ENCODE measurements around the gene SEMA3D. TPM values are rescaled to one million over a fixed set of nuclear protein-coding genes. Genes with fewer than 3 reads are reported as not detected.
A peak's percentile ranks its signal among the peaks of the same experiment; 100 is the strongest.
"Not testable (repeated sequence)": the region's sequence is repeated elsewhere in the genome, so short reads cannot be mapped to it uniquely, and the experiment has no call there.

SEMA3D gene
- total and polyA plus RNA-seq, 7 donors, result 0.23 to 5.5 (median 2.5) TPM

- WGBS, 2 donors, result 85 to 92% methylated on average over 8 of the region's 8 CpGs
- DNase-seq, result no peak
- peaks cover 0 to 31% (median 20%) of the 10 kb centered on the region in 4 donors for H3K4me1 ChIP-seq
- intact Hi-C loops (cut with DNase I), result no loop called here
- H3K27ac ChIP-seq, result no peak overlapping the region
- no peak overlapping the region for H3K4me3 ChIP-seq
- no peak for TF ChIP-seq CTCF (IDR thresholded peaks at IDR 0.05)
- no peak for TF ChIP-seq EP300 (IDR thresholded peaks at IDR 0.05)
- TF ChIP-seq POLR2AphosphoS5 (IDR thresholded peaks at IDR 0.05), result no peak
- no peaks in the 10 kb centered on the region for H3K9me3 ChIP-seq
- no peaks in the 10 kb centered on the region for H3K27me3 ChIP-seq
- H3K36me3 ChIP-seq, result no peaks in the 10 kb centered on the region
Measured at GRCh38 chr7:84999450-84999849, 187.4 kb downstream of the SEMA3D start.

- H3K36me3 ChIP-seq, result no peaks in the 10 kb centered on the region
- no peaks in the 10 kb centered on the region for H3K27me3 ChIP-seq
- no peaks in the 10 kb centered on the region for H3K9me3 ChIP-seq
- TF ChIP-seq POLR2A (IDR thresholded peaks at IDR 0.05) (no peak), POLR2AphosphoS5 (IDR thresholded peaks at IDR 0.05) (no peak)
- DNase-seq, result no peak
- H3K4me1 ChIP-seq, result peaks cover 0 to 23% (median 13%) of the 10 kb centered on the region in 4 donors
- intact Hi-C loops (cut with DNase I), result no loop called here
- H3K27ac ChIP-seq, result no peak overlapping the region
- no peak overlapping the region for H3K4me3 ChIP-seq
Measured at GRCh38 chr7:84998665-84999064, 188.2 kb downstream of the SEMA3D start.

- TF ChIP-seq POLR2AphosphoS5 (IDR thresholded peaks at IDR 0.05) (no peak), CTCF (IDR thresholded peaks at IDR 0.05) (no peak), EP300 (IDR thresholded peaks at IDR 0.05) (no peak)
- H3K27ac ChIP-seq, result no peak overlapping the region
- H3K4me1 ChIP-seq, result peaks cover 0 to 15% (median 8%) of the 10 kb centered on the region in 4 donors
- no peaks in the 10 kb centered on the region for H3K36me3 ChIP-seq
- H3K9me3 ChIP-seq, result no peaks in the 10 kb centered on the region
- no peak for DNase-seq
- WGBS, 2 donors, result 46 to 47% methylated on average over 2 of the region's 2 CpGs
- no peaks in the 10 kb centered on the region for H3K27me3 ChIP-seq
- intact Hi-C loops (cut with DNase I), result no loop called here
- H3K4me3 ChIP-seq, result no peak overlapping the region
Measured at GRCh38 chr7:84997626-84998025, 189.2 kb downstream of the SEMA3D start.

- H3K4me3 ChIP-seq; H3K36me3 ChIP-seq; intact Hi-C loops (cut with DNase I); H3K9me3 ChIP-seq; H3K27ac ChIP-seq; H3K27me3 ChIP-seq; H3K4me1 ChIP-seq; DNase-seq: not testable (repeated sequence)
- 88 to 93% methylated on average over 9 of the region's 9 CpGs for WGBS, 2 donors
Measured at GRCh38 chr7:84992954-84993353, 193.9 kb downstream of the SEMA3D start.

GRCh38 chr7:84985073-84985784, 201.6 kb downstream of the SEMA3D start:
- Histone ChIP-seq H3K36me3 (no peaks in the 10 kb centered on the region), H3K9me3 (no peaks in the 10 kb centered on the region), H3K27me3 (no peaks in the 10 kb centered on the region), H3K27ac (peak overlapping the region in 1 of 4 donors; percentile 2), H3K4me3 (no peak overlapping the region), H3K4me1 (peaks cover 0 to 20% (median 7%) of the 10 kb centered on the region in 4 donors)
- 75 to 76% methylated on average over 2 of the region's 2 CpGs for WGBS, 2 donors
- no peak for DNase-seq
- intact Hi-C loops (cut with DNase I), result no loop called here
- TF ChIP-seq EP300 (IDR thresholded peaks at IDR 0.05), result no peak
- no peak for TF ChIP-seq POLR2AphosphoS5 (IDR thresholded peaks at IDR 0.05)
- TF ChIP-seq POLR2A (IDR thresholded peaks at IDR 0.05), result no peak
- no peak for TF ChIP-seq CTCF (IDR thresholded peaks at IDR 0.05)

- no peak for DNase-seq
- TF ChIP-seq CTCF (IDR thresholded peaks at IDR 0.05) (no peak), POLR2A (IDR thresholded peaks at IDR 0.05) (no peak), EP300 (IDR thresholded peaks at IDR 0.05) (no peak), POLR2AphosphoS5 (IDR thresholded peaks at IDR 0.05) (no peak)
Measured at GRCh38 chr7:84982199-84982598, 204.7 kb downstream of the SEMA3D start.

More at GRCh38 chr7:84982199-84982598, 204.7 kb downstream of the SEMA3D start:
- no peak overlapping the region for H3K27ac ChIP-seq
- H3K4me1 ChIP-seq, result peaks cover 0 to 20% (median 7%) of the 10 kb centered on the region in 4 donors
- no peaks in the 10 kb centered on the region for H3K36me3 ChIP-seq
- no peaks in the 10 kb centered on the region for H3K27me3 ChIP-seq
- no peaks in the 10 kb centered on the region for H3K9me3 ChIP-seq
- H3K4me3 ChIP-seq, result no peak overlapping the region
- intact Hi-C loops (cut with DNase I), result no loop called here

Measured in sigmoid colon (tissue), 7 donors.